LoVo (cell line): ENCODE measurements around the gene RUNX2.

Experiments
- DNase-seq: peaks from one replicate; pipeline ENCODE4 v3.0.0-alpha.2; 2016; ENCODE audit warnings: low spot score

The RUNX2 gene

DNA sequence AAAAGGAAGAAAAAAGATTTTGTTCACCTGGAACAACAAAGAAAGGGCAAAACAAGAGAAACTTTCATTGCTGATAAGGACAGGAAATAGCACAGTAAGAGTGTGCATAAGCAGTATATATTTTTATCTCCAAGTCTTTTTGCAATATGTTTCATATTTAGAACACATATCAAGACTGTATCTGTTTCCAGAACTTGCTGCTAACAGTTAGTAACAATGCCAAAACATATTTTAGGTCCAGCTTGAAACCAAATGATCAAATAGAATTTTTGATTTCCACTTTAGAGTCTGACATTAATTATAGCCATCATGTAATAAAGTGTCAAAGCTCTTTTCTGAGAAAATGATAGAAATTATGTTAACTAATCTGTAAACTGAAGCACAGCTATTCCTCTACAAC, 193.1 kb downstream of the RUNX2 start:
- DNase-seq = no peak

DNA sequence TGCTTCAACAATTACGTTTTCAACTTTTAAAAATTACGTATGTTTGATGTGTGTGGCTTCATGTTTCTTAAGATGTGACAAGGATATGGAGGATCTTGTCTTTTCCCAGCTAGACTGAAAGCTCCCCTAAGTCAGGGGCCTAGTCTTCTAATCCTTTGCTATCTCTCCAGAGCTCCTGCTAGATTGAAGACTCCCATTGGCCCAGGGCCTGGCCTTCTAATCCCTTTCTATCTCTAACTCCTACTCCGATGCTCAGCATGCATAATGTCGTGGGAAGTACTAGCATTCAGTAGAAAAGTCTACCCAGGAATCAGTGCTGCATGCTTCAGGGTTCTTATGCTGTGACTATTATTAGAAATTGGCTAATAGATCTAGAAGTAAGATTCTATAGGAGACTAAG, 194.4 kb downstream of the RUNX2 start:
- no peak for DNase-seq

DNA sequence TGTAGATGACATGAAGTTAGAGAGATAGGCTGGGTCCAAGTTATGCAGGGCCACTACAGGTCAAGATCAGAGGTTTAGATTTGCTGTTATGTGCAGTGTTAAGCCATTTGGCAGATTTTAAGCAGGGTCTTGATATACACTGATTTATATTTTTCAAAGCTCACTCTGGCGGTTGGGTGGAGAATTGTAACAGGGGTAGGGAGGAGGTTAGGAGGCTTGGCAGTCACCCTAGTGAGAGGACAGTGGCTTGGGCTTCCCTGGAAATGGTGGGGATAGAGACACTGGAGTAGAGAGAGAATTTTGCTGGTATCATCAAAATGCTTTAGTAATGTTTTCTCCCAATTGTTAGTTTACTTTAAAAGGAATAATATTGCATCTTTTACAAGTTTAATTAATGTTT, 199.1 kb downstream of the RUNX2 start:
- DNase-seq = no peak

DNA sequence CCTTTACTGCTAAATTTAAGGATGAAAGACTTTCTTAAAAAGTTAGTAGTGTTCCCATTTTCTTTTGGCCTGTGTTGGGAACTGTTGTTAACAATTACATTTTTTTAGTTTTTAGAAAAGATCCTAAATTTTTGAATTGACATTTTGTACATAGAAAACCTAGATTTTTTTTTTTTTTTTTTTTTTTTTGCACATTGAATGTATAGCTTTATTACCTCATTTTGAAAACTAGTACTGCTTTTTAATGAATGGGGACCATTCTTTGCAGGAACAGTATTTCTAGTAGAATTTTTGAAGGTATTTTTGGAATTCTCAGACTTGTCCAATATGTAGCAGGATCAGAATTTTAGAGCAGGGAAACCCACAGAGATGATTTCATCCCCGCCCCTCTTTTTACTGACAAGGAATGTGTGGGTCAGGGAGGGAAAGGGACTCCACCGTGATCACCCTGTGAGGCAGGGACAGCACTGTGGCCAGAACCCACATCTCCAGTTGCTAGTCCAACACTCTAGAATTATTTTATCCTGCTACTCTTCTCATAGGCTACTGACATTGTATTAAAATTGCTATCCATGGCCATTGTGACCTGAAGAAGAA, 204.0 kb downstream of the RUNX2 start:
- DNase-seq = no peak

DNA sequence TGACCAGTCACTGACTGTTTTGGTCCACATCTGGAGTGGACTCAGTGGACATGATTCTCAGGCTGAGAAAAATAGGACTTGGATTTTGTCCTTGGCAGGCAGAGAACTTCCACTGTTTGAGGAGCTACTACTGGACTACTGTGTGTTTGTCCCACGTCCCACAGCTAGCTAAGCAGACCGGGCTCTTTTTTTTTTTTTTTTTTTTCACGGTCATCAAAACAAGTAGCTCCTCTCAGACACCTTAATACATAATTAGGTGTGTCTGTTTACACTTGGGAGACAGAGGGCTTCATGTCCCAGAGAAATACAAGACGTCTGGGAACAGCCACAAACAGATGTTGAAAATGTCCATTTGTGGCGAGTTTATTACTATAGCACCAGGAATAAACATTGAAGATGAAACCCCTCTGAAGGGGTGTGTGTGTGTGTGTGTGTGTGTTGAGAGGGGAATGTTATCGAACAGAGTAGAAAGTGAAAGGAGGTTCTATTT, 204.6 kb downstream of the RUNX2 start:
- DNase-seq = no peak

DNA sequence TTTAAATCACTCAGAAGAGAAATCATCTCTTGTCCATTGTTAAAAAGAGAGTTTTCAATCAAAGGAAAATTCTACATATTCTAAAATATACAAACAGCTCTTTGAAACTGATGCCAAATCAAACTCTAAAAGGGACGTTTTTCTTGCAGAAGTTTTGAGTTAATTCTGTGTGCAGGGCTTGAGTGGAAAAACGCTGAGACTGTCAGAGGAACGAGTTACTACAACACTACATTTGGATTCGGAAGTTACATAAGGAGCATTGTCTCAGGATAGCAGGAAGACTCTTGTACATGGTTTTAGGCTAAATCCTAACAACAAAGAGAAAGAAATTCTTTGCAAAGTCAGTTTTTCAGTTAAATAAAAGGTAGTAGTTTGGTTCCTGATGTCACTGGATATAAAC, 205.3 kb downstream of the RUNX2 start:
- no peak for DNase-seq

DNA sequence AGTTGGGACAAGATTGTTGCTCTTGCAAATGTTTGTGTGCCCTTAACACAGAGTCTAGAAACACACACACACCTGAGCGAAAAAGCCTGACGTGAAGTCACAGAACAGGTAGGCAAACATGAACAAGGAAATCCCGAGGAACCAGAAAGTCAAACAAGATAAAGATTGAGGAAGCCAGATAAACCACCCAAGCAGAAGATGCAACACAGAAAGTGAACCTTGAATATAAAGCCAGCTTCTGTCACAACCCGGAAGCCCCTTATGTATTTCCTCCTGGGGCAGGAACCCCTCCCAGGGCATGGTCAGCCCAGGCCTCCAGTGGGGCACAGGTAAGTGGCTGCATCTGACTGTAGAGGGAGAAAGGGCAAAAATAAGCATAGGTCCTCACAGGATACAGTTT, 207.8 kb downstream of the RUNX2 start:
- DNase-seq = no peak

DNA sequence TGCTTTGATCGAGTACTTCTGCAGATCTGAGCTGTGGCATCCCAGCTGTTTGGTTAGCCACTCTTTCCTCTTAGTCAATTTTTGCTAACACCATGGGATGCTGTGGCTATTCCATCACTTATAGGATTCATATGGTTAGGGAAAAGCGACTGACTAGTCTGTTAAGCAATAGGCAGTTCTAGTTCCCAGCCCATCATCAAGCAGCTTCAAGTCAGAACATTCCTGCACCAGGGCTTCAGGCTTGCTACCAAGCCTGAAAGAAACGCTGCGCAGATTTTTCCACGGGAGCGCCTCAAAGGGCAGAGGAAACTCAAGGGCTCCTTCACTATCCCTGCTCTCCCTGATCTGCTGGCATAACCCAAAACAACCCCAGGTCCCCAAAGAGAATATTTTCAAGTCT, 209.4 kb downstream of the RUNX2 start:
- no peak for DNase-seq

DNA sequence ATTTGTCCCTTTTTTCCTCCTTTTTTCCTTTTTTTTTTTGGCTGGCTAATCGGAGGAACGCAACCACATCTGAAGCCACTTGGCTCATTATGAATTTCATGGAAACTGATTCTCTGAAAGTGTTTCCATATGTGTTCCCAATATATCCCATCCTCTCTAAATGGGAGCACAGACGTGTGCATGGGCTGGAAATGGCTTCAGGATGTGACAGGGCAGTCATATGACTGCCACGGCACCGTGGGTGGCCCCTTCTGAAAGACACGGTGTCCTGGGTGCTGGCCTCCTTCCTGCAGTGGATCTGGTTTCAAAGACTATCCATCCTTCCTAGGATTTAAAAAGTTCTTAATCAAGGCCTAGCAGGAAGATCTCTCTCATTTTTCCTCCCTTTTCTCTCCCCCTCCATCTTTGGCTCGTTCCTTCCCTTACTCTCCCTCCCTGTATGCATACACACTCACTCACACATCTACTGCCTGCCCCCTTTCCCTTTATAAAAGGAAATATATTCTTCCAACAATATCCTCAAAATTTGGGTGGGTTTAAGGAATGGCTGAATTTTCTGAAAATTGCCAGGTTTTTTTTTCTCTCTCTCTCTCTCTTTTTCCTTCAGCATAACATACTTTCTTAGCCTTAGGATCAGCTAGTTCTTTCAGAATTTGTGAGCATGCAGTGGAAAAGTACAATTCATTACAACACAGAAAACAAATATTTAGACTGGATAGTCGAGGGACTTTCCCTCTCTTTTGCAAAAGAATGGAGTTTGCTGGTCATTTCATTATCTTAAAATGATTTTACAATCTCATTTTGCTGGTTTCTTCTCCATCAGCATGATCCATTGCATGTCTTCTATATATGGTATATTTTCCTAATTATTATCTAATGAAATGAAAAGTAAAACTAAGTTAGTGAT, 210.8 kb downstream of the RUNX2 start:
- no peak for DNase-seq

DNA sequence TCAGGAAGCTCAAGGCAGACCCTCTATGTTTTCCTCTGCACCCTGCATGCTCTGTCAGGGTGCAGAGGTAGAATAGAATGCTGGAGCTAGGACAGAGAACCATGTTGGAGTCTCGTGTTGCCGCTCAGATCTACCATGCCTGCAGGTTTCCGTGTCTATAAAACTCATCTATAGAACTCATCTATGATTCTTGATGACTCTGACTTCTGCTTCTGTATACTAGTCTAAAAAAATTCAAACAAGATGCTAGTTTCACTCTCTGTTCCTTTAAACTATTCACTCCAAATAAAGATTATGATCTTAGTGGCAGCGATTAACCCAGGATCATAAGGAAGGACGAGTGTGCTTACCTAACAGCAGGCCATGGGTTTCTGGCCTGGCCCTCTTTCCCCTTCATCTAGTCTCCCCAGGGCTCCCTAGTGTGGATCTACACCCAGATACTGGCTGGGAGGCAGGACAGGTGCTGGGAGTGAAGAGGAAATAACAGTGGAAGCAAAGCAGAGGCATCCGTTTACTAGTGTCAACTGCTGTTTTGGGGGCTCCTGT, 212.3 kb downstream of the RUNX2 start:
- no peak for DNase-seq

DNA sequence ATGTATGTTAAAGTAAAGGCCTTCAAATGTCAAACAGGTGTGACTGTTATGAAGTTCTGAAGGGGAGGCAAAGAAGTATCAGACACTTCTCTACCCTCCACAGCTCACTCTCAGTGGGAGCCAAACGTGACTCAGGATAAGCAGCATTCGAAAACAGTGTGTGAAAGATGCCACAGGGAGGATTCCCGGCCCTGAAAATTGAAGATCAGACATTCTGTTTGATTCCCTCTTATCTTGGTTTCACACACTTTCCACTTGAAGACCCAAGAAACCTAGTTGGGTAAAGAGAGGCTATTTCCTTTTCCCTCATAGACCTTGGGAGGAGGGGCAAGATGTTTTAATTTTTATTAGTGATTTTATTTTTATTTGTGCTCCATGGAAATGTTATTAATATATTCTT, 213.8 kb downstream of the RUNX2 start:
- no peak for DNase-seq

DNA sequence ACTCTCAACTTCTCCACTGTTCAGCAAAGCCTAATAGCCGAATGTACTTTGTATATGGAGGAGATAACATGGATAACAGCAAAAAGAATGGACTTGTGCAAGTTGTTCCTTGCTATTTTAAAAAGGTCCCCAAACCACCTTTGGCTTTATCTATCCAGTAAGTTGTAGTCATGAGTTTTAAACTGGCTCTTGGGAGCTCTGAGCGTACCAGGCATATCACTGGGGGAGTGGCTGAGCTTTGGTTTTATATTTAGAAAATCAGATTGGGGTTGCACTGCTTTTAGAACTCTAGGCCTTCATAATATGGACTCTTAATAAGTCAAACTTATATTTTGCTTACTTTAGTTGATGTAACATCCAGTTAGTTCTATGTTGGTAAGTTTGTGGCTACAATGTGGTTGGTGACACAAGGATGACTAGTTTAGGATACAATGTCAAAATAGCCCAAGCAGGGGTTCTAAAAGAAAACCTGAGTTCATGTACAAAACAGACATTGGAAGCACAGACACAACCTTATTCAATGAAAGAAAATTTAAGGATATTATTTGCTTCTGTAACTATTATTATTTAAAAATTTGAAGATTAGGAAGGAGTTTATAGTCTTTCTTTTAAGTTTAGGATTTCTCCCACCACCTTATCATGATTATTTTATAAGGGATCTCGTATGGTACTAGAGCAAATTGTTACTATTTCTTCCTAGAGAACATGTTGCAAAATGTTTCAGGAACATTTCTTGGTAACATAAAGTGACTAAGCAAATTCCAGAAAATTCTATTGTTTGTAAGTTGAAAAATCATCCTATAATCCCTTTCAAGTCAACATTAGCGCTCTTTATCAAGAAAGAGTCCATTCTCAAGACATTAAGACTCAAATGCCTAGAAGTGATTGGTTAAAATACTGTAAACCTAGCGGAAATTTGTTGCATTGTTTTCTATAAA, 215.4 kb downstream of the RUNX2 start:
- no peak for DNase-seq

DNA sequence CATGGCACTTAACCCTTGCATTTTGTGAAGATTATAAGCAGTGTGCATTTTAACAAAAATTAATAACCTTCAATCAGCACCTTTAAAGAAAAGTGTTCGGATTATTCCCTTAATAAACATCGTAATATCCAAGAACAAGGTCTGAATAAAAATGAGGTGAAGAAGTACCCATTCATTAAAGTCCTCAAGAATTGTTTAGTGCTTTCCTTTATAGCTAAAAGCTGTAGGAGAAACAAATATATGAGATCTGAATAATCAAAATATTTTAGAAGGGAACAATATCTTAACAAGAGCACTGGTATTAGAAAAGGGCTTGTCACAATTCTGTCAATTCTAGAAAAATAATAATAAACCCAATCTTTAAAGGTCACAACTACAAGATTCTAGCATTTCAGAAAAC, 217.3 kb downstream of the RUNX2 start:
- DNase-seq = no peak

DNA sequence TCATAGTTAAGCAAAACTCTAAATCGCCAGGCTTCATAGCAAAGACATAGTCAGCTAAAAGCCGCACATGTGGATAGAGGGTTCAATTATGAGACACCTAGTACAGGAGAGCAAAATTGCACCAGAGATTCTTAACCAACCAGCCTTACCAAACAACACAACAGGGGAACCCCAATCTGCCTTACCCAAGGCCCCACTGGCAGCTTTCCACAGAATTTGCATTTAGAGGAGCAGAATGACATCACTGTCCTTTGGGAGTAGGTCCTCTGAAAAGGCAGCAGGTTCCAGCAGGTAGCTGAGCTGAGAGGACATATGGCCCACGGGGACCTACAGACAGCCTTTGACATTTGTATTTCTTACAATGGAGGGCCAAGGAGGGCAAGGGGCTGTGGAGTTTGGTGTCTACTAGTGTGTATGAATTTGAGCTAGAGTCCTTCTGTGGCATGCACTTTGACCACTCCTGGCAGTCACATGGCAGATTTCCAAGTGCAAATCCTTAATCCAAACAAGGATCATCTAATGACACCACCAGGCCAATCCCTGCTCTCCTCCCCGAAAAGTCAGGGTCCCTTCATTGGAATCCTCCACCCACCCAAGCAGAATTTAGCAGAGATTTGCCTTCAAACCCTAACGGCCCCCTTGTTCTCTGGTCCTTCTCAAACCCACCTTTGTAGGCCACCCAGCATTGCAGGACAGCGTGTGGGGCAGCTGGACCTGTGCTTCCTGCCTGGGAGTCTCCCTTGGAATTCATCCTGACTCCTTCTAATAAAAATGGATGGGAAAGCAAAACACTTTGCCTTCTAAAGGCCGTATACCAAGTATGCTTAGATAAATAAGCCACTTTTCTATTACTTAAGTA, 220.8 kb downstream of the RUNX2 start:
- peak; percentile 37 for DNase-seq

DNA sequence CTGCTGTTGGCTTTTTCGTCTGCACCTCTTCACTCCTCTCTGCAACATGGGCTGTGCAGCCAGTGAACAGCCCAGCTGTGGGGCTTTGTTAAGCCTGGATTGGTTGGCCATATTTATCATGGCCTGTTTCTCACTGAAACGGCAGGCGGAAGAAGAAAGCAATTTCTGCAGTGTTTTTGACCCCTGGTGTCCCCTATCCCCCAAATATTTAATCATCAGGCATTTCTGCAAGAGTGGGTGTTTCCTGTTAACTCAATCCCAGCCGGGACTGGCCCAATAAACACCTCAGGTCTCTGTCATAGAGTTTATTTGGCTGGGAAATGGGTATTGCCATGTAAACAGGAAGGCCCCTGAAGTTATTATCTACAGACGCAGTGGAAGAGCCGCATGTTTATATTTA, 224.4 kb downstream of the RUNX2 start:
- DNase-seq = no peak

DNA sequence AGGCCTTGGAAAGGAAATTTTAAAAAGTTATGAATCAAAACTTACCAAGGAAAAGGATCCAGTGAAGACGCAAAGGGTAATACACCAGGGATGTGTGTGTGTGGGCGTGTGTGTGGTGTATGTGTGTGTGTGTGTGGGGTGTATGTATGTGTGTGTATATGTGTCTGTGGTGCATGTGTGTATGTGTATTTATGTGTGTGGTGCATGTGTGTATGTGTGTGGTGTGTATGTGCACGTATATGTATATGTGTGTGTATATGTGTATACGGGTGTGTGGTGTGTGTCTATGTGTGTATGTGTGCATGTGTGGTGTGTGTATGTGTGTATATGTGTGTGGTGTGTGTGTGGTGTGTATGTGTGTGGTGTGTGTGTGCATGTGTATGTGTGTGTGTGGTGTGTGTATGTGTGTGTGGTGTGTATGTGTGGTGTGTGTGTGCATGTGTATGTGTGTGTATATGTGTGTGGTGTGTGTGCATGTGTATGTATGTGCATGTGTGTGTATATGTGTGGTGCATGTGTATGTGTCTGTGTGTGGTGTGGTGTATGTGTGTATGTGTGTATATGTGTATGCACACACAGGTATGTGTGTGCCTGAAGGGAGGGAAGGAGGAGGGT, 225.7 kb downstream of the RUNX2 start:
- DNase-seq = no peak

DNA sequence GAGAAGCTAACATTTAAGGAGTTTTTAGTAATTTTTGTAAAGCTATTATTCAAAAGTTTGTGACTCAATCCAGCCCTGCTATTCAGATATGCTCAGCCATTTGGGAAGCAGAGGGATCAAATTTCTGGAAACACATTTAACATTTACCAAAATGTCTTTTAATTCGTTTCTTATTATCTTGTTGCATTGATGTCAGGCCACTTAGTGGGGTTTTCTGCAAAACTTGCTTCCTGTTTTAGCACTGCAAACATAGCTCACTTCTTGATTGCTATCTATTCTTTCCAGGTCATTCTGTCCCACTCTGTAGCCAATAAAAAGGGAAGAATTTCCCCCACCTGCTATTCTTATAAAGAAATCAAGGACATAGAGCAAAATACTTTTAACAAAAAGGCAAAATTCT, 226.5 kb downstream of the RUNX2 start:
- no peak for DNase-seq

DNA sequence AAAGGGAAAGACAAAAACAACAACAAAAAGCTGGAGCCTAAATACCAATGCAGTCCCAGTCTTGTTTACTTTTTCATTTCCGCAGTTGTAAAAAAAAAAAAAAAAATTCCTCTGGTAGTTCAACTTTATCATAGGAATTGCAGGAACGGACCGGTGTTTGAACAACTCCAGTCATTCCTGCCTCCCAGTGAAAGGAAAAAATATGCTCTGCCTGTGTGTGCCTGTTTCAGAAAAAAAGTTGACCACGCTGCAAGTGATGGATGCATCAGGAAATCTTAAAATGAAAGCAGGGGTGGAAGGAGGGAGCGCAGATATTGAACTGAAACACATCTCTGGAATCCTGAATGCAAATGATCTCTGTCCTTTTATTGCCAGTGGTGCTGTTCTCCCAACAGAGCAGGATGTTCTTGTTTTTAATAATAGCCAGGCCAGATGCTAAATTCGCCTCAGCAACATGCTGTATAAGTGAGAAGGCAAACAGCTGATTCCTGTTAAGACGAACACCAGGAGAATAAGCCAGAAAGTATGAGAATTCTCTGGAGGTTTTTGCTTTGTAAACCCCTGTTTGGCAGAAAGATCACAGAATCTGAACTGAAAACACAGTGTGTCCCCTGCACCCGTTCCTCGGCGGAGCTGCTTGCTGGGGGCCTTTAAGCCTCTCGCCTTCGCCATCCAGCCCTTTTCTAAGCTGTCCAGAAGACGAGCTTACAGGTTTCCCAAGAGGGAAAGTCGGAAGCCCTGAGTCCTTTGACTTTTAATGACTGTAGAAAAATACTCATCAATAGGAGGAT, 228.0 kb downstream of the RUNX2 start:
- DNase-seq = peak; percentile 34

DNA sequence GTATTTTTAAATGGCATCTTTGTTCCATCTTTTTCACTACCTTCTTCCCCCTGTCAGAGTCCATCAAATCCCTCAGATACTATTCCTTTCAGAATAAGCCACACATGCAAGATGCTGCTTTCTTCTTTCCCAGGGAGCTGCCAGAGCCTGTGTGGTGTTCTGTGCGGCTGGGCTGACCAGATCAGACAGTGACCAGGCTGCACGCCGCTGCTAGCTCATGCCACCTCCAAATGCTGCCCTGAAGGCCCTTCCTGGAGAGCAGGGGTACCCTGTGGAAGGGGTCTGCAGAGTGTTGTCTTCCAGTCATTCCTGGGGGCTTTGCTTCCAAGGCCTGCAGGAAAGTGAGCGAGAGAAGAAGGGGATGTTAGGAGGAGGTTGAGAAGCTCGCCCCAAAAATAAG, 228.7 kb downstream of the RUNX2 start:
- DNase-seq = no peak

DNA sequence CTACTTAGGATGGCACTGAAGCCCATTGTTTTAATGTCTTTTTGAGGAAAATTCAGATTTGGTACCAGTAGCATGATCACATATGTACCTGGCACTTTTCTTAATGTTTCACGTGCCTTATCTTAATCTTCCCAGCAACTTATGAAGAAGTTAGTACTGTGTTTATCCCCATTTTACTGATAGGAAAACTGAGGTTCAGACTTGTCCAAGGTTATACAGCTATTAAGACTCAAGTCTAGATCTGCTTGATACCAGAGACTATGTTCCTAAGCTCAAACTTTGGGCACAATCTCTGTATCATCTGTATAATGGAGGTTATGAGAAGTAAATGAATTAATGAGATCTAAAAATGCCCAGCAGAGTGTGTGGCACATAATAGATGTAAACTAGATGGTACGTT, 229.3 kb downstream of the RUNX2 start:
- no peak for DNase-seq
